ENCODE measurements around the gene STIM2. TPM values are rescaled to one million over a fixed set of nuclear protein-coding genes. Genes with fewer than 3 reads are reported as not detected.
"Not testable (repeated sequence)": the region's sequence is repeated elsewhere in the genome, so short reads cannot be mapped to it uniquely, and the experiment has no call there.

Gene STIM2
- total RNA-seq, 1 experiment from 2014 or later, result 44.4 TPM

DNA sequence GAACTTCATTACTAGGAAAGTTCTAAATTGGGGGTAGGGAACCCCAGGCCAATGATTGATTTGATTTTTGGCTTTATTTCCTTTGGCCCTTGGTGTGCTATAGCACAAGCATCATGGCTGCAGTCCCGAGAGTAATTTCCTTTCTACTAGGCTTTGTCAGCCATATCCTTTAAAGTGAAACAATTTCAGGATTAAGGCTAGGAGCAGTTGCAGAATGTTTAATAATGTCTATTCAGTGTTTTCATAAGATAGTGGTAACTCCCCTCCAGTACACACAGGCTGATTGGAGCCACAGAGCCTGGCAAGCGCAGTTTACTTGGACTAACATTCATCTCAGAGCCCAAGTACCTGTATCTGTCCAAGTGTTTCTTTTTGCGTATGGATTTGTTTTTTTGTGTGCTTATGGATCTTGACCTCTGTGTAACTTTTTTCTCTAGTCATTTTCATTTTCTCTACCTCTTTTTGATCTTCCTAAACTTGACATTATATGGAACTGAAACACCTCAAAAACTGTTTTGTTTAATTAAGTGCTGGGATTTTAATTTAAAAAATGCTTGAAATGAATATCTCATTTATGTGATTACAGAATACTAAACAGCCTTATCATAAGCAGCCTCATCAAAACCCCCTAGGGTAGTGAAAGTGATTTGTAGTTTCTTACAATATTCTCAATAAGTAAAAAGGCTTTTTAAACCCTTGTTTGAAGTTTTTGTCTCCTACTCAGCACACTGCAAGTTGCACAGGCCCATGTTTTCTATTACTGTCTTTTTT, 7.5 kb downstream of the STIM2 start:
- DNase-seq (ENCODE audit: low spot score), result peak; percentile 26

DNA sequence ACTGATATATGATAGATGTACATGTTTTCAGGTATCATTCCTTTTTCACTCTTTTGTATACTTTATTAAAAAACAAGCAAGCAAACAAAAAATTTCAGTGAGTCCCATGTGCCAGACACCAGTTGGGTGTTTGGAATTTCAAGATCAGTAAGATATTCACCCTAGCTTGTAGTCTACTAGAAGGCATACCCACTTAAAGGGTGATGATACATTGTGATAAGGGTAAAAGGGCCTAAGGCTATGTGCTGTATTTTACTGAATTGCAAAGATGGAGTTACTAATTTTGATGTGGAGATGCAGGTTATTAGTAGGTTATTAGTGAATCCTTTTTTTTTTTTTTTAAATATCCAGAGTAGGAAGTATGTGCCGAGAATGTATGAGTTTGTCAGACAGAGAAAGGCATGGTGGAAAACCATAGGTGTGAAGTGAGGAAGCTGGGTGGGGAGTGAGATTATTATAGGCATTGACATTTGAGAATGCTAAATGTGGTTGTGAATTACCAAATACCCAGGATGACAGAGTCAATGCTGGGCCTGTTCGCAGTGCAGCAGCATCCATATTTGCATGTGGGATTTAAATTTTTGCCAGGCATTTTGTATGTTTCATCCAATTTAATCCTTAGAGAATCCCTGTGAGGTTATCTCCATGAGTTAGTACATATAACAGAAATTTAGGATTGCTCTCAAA, 10.1 kb downstream of the STIM2 start:
- no peak for DNase-seq (ENCODE audit: low spot score)

DNA sequence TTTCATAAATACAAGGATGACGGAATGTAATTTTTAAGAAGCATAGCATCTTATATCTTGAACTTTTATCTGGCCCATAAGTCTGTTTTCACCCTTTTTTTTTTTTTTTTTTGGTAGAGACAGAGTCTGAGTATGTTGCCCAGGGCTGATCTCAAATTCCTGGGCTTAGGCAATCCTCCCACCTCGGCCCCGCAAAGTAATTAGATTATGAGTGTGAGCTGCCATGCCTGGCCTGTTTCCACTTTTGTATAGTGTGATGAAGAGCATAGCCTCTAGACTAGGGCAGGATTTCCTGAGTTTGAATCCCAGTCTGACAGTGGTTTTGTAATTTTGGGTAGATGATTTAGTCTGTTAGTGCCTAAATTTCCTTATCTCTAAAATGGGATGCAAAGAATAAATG, 11.0 kb downstream of the STIM2 start:
- peak; percentile 42 for DNase-seq (ENCODE audit: low spot score)

DNA sequence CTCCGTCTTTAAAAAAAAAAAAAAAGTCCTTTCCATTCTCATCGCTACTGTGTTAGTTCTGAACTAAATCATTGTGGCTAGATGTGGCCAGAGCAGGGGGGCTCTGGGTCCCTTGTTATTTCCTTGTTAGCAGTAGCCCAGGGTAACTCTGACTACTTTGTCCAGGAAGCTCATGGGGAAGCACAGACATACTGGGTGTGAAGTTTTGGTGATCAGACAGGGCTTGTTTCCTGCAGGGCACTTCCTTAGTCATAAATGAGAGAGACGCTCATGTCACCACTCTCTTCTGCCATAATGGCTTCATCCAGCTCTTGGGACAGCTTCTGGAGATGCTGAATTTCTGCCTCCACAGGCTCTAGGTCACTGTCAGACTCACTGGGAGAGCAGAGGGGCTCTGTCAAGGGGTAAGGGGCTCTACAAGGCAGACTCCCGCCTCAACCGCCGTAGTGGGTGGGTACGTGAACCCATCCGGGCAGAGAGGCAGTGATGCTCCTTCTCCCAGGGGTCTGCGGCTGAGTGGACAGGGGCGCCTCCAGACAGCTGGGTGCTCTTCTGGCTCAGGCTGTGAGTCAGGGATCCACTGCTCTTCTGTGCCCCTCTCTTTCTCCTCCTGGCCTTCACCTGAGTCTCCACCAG, 12.9 kb downstream of the STIM2 start:
- no peak for DNase-seq (ENCODE audit: low spot score)

DNA sequence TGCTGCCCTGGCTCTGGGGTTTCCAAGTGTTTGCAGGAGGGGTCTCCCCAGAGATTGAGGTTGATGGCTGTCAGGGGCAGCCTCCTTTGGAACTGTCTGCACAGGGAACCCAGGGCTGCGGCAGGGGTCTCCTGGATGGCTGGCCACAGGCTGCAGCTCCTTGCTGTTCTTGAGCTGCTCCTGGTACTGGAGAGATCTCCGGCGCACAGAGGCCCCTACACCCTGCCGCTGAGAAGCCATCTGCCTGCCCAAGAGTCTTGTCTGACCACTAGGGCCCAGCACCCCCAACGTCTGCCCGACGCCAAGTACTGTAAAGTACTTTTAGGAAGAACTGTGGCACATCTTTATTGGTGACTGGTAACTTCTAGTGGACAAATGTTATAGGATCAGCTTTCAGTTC, 13.5 kb downstream of the STIM2 start:
- DNase-seq (ENCODE audit: low spot score), result no peak

DNA sequence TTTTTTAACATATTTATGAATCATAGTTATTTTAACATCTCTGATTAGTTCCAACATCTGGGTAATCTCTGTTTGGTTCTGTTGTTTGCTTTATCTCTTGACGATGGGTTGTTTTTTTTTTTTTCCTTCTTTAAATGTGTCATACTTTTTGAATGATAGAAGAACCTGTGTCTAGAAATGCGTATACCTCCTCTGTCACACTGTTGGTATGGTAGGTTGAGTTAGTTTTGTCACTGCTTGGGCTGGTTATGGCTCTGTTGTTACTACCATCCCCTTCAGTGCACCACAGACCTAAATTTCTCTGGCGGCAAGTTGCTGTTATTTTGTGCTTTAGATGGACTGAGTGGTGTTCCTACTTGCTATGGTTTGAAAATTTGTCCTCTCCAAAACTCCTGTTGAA, 16.8 kb downstream of the STIM2 start:
- no peak for DNase-seq (ENCODE audit: low spot score)

DNA sequence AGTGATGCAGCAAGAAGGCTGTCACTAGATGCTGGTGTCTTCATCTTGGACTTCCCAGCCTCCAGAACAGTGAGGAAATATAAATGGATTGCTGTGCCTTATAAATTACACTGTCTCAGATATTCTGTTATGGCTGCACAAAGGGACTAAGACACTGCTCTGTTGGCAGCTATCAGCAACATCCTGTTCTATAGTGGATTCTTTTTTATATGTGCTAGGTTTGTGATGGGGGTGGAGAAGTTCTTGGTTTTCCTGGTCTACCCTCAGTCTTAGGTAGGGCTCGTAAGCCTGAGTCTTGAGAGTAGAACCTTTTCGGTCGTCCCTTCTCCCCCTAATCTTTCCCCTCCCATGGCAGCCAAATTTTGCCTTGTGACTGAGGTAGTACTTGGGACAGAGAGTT, 17.3 kb downstream of the STIM2 start:
- DNase-seq (ENCODE audit: low spot score), result no peak

DNA sequence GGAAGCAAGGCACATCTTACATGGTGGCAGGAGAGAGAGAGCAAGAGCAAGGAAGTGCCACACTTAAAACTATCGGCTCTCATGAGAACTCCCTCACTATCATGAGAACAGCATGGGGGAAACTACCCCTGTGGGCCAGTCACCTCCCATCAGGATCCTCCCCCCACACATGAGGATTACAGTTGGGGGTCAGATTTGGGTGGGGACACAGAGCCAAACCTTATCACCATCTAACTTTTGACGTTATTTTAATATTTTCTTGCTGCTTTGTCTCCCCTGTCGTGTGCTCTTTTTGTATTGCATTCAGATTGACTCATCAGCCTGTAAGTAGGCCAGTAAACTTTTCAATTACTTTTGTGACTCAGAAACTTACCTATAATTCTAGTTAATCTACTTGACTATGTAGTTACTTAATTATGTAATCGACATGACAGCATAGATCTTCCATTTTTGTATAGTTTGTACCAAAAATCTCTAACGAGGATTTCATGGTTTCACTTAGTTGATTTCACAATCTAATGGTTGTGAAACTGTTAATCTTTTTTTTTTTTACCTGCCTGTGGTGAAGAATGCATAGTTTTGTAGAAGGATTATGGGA, 18.3 kb downstream of the STIM2 start:
- no peak for DNase-seq (ENCODE audit: low spot score)

DNA sequence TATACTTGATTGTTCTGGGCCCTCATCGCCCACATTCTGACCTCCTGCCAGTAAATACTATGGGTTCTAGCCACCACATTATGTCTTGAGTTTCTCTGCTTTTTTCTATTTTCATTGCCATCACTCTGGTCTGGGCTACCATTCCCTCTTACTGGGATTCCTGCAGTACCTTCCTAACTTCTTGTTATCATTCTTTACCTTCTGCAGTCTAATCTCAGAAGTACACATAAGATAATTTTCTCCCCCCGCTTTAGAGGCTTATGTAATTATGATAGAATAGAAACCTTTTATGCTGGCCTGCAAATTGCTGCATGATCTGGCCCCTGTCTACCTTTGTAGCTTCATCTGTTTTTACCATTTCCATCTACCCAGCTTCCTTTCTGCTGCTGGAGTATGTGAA, 19.2 kb downstream of the STIM2 start:
- DNase-seq (ENCODE audit: low spot score), result no peak

DNA sequence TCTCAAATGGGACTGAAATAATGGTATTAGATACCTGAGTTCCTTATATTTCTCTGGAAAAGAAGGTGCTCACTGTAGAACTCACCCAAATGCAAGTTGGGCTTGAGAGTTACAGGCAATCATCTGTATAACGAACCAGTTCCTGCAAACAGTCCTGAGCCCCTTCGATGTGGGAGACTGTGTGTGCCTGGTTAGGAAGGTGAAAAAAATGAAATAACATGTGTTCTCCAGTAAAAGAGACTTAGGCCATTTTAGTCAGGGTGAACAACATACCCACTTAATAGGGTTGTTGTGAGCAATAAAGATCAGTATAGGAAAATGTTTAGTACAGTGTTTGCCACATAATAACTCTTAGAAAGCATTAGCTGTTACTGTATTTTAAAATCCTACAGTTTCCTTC, 23.4 kb downstream of the STIM2 start:
- DNase-seq (ENCODE audit: low spot score), result no peak

DNA sequence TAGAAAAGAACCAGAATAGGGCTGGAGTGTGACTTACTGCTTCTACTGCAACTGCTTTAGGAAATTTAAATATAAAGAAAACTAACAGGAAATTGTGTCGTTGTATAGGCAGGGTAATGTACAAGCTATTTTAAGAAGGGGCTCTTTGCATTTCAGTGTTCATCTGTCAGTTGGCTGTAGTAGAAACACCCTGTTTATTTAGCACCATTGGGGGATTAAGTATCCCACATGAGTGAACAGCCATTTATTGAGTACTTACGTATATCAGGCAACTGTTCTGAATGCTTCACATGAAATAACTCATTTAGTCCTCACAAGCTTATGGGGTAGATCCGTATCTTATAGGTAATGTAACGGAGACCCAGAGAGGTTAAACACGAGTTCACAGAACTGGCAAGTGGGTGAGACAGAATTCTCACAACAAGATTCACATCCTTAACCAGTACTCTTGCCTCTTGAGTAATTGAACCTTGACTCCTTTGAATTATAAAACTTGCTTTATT, 23.9 kb downstream of the STIM2 start:
- DNase-seq (ENCODE audit: low spot score), result no peak

DNA sequence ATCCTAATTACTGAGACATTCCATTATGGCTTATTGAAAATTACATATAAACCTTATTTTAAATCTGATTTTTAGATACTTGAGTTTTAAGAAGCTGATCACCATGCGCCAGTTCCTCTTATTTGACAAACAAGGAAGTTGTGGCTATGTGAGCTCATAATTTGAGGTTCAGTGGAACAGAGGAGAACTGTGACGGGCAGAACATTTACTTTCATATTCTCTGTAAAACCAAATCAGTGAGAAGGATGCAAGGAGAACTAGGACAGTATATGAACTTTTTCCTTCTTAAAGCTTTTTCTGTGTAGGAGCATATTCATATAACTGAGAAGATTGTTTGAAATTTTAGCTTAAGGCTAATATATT, 25.3 kb downstream of the STIM2 start:
- DNase-seq (ENCODE audit: low spot score), result no peak

DNA sequence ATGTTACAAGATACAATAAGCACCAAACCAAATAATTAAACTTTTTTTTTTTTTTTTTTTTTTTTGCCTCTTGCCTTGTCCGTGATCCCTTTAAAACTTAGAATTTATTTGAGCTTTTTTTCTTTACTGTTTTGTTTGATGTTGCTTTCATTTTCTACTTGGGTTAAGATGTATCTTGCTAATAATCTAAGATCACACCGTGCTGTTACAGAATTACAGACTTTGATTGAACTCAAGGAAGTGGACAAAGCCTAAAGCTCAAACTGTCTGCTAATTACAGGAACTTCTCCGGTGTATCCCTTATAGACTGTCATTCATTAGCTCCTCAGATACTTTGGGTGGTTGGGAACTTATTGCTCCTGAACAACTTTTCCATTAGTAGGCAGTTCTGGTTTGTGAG, 26.5 kb downstream of the STIM2 start:
- no peak for DNase-seq (ENCODE audit: low spot score)

DNA sequence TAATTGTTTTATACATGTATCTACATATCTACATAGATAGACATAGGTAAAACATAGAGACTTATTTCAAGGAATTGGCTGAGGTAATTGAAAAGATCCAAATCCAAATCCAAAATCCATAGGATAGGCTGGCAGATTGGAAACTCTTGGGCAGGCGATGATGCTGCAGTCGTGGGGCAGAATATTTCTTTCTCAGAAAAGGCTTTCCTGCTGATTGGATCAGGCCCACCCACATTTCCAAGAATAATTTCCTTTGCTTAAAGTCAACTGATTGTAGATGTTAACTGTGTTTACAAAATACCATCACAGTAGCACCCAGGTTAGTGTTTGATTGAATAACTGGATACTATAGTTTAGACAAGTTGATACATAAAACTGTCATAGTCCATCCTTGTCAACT, 27.2 kb downstream of the STIM2 start:
- no peak for DNase-seq (ENCODE audit: low spot score)

DNA sequence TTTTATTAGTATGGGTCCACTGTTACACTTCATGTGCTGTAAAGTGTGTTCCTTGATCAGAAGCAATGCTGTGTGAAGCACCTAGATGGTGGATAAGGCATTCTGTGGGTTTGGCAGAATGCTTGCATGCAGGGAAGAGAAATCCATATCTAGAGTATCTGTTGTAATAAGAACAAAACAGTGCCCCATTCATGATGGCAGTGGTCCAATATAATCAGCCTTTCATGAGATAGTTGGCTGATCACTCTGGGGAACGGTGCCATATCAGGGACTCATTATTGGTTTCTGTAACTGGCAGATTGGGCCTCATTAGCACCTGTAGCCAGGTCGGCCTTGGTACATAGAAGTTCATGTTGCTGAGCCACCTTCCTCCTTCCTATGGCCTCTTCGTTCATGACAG, 28.7 kb downstream of the STIM2 start:
- no peak for DNase-seq (ENCODE audit: low spot score)

DNA sequence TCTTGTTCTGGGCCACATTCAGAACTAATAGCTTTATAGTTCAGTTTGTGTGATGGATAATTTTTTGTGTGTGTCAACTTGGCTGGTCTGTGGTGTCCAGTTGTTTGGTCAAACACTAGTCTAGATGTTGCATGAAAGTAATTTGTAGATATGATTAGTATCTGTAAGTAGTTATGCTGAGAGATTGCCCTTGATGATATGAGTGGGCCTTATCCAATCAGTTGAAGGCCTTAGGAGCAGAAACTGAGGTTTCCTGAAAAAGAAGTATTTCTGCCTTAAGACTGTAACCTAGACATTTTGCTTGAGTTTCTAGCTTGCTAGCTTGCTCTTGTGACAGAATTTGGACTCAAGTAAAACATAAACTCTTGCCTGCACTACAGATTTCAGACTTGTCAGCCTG, 30.4 kb downstream of the STIM2 start:
- no peak for DNase-seq (ENCODE audit: low spot score)

DNA sequence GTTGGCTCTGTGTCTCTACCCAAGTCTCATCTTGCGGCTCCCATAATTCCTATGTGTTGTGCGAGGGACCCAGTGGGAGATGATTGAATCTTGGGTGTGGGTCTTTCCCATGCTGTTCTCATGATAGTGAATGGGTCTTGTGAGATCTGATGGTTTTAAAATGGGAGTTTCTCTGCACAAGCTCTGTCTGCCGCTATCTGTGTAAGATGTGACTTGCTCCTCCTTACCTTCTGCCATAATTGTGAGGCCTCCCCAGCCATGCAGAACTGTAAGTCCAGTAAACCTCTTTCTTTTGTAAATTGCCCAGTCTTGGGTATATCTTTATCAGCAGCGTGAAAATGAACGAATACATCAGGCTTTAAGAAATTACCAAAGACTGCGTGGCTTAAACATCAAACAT, 31.2 kb downstream of the STIM2 start:
- no peak for DNase-seq (ENCODE audit: low spot score)

DNA sequence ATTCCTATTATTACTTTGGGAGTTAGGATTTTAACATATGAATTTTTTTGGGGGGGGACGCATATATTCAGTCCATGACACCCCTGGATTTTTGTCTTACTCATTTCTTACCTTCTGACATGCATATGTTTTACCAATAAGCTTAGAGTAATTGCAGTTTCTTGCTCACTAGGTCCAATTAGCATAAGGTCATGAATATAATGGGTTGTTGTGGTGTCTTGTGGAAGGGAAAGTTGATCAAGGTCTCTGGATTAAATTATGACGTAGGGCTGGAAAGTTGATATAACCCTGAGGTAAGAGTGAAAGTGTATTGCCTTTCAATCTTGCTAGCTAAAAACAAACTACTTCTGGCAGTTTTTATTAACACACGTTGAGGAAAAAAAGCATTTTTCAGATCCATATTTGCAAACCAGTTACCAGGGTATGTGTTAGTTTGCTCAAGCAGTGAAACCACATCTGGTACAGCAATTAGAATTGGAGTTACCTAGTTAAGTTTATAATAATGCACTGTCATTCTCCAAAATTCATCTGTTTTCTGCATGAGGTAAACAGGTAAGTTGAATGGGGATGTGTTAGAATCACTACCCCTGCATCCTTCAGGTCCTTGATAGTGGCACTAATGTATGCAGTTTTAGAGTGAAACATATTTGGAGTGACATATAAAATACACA, 32.0 kb downstream of the STIM2 start:
- no peak for DNase-seq (ENCODE audit: low spot score)

DNA sequence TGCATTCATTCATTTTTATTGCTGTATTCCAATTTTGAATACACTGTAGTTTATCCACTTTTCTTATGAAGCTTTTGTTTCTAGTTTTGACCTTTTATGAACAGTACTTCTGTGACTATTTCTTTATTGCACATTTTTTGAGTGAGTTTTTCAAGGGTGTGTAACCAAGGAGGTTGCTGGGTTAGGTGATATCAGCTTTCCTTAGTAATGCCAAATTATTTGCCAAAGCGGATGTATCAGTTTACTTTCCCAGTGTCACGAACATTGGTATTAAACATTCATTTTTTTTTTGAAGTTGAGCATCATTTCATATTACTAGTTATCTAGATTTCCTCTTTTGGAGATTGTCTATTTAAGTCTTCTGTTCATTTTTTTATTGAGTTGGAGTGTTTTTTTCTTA, 32.9 kb downstream of the STIM2 start:
- no peak for DNase-seq (ENCODE audit: low spot score)

DNA sequence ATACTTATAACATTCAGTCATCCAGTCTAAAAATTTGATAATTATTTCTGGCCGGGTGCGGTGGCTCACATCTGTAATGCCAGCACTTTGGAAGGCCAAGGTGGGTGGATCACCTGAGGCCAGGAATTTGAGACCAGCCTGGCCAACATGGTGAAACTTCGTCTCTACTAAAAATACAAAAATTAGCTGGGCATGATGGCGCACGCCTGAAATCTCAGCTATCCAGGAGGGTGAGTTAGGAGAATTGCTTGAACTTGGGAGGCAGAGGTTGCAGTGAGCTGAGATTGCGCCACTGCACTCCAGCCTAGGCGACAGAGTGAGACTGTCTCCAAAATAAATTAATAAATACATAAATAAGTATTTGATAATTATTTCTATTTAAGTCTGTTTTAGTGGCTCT, 34.2 kb downstream of the STIM2 start:
- not testable (repeated sequence) for DNase-seq (ENCODE audit: low spot score)

DNA sequence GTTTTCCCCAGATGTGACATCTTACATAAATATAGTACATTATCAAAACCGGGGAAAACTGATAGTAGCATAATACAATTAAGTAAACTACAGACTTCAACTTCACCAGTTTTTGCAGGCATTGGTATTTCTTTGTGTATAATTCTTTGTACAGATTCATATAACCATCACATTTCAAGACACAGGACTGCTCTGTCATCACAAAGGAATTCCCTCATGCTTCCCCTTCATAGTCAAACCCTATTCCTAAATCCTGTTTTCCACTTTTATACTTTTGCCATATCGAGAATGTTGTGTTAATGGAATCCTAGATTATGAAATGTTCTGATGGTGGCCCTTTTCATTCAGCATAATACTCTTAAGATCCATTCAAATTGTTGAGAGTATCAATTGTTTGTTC, 36.0 kb downstream of the STIM2 start:
- DNase-seq (ENCODE audit: low spot score), result no peak

DNA sequence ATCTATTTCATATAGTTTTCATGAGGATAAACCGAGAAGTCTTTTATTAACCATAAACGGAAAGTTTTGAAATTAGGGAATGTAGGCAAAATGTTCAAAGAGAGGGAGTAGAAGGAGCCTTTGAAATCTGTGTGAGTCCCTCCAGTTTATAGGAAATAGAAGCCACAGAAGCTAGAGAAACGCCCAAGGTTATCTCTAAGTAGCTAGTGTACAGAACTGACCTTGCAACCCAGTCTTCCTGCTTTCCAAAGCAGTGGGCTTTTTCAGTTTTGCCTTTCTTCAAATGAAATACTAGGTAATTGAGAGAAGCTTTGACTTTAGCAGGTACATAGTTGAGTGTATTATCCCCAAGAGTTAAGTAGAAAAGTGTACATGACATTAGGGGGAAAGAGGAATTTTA, 39.4 kb downstream of the STIM2 start:
- no peak for DNase-seq (ENCODE audit: low spot score)

All from H4 (cell line).